ENCODE data around the gene NXPE2.

Gene NXPE2

DNA sequence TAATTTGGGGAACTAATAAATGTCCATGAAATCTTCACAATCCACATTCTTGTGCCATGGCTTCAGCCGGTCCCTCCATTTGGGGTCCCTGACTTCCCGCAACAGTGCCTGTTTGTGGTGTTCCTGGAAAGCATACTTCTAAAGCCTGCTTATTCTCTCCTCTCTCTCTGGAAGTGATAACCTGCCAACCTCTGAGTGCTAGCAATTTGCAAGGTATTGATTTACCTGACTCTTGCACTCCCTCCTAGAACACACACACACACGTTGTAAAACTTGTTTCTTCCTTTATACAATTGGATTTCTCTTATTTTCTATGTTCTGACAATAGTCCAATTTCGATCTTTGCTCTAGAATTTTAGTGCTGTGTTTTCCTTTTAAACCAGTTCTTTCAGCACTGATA lies 58.5 kb downstream of the NXPE2 start:
- ChIA-PET CTCF (no interaction called here), POLR2A (no interaction called here)
- Histone ChIP-seq H3K36me3 (ENCODE audit: control insufficient read depth in 2 of 2, insufficient read depth in 1 of 2, low read length in 2 of 2) (no peaks in the 10 kb centered on the region), H3K4me1 (ENCODE audit: control insufficient read depth, insufficient read depth, low read length) (no peaks in the 10 kb centered on the region), H3K9me3 (ENCODE audit: control insufficient read depth, insufficient read depth, low read depth, low read length) (no peaks in the 10 kb centered on the region), H3K27ac (ENCODE audit: extremely low read depth, low read depth, low read length) (no peak overlapping the region), H3K4me3 (ENCODE audit: low read depth, low read length) (no peak overlapping the region)
- TF ChIP-seq KLF9 (tag by site-specific recombination; IDR thresholded peaks at IDR 0.05; ENCODE audit: low read depth), result no peak

DNA sequence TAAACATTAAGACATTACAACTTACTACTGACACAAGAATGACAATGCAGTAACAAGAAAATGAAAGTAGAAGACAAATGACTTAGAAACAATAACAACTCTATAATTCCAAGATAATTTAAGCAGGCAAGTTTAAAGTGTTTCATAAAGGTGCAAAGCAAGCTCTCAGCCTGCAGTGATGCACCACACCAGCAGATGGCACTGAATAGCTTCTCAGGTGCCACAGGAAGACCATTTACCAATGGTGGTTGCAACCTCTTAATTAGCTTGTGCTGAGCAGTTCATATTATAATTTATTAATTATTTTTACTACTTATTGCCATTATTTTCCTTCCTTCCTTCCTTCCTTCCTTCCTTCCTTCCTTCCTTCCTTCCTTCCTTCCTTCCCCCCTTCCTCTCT lies 60.6 kb downstream of the NXPE2 start:
- Histone ChIP-seq H3K27ac (ENCODE audit: extremely low read depth, low read depth, low read length) (no peak overlapping the region), H3K4me3 (ENCODE audit: low read depth, low read length) (no peak overlapping the region), H3K36me3 (ENCODE audit: control insufficient read depth in 2 of 2, insufficient read depth in 1 of 2, low read length in 2 of 2) (no peaks in the 10 kb centered on the region), H3K9me3 (ENCODE audit: control insufficient read depth, insufficient read depth, low read depth, low read length) (no peaks in the 10 kb centered on the region), H3K4me1 (ENCODE audit: control insufficient read depth, insufficient read depth, low read length) (no peaks in the 10 kb centered on the region)
- CTCF ChIA-PET, result interaction anchor here (0.5 to 1.6 kb wide), 15 partner anchors 8 to 1951 kb away, joined by 3 to 6 read pairs (median 3); no protein-coding TSS in a partner anchor
- TF ChIP-seq, protein P1, sequence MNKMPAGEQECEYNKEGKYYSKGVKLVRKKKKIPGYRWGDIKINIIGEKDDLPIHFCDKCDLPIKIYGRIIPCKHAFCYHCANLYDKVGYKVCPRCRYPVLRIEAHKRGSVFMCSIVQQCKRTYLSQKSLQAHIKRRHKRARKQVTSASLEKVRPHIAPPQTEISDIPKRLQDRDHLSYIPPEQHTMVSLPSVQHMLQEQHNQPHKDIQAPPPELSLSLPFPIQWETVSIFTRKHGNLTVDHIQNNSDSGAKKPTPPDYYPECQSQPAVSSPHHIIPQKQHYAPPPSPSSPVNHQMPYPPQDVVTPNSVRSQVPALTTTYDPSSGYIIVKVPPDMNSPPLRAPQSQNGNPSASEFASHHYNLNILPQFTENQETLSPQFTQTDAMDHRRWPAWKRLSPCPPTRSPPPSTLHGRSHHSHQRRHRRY (tag by site-specific recombination; IDR thresholded peaks at IDR 0.05), result no peak
- peak; percentile 53 for TF ChIP-seq ZNF654 (tag by site-specific recombination; IDR thresholded peaks at IDR 0.05; ENCODE audit: low read depth)
- POLR2A ChIA-PET, result interaction anchor here (0.7 to 0.9 kb wide), 2 partner anchors 226 to 509 kb away, joined by 3 to 4 read pairs; no protein-coding TSS in a partner anchor

DNA sequence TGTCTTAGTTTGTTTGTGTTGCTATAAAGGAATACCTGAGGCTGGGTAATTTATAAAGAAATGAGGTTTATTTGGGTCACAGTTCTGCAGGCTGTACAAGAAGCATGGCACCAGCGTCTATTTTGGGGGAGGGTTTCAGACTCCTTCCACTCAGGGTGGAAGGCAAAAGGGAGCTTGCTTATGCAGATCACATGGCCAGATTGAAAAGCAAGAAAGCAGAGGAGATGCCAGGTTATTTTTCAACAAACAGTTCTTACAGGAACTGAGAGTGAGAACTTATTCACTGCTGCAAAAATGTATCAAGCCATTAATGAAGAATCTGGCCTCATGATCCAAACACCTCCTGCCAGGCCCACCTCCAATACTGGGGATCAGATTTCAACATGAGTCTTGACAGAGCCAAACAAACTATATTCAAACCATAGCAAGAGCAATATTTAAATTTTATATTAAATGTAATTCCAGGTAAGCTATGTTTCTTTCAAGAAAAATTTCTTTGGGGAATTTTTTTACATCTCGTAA lies 66.9 kb downstream of the NXPE2 start:
- no peaks in the 10 kb centered on the region for H3K4me1 ChIP-seq (ENCODE audit: control insufficient read depth, insufficient read depth, low read length)
- no peaks in the 10 kb centered on the region for H3K36me3 ChIP-seq (ENCODE audit: control insufficient read depth in 2 of 2, insufficient read depth in 1 of 2, low read length in 2 of 2)
- H3K4me3 ChIP-seq (ENCODE audit: low read depth, low read length), result no peak overlapping the region
- no peaks in the 10 kb centered on the region for H3K9me3 ChIP-seq (ENCODE audit: control insufficient read depth, insufficient read depth, low read depth, low read length)
- POLR2A ChIA-PET, result no interaction called here
- CTCF ChIA-PET, result interaction anchor here (0.7 to 1.1 kb wide), 3 partner anchors 22 to 419 kb away, joined by 4 to 6 read pairs (median 6); no protein-coding TSS in a partner anchor
- H3K27ac ChIP-seq (ENCODE audit: extremely low read depth, low read depth, low read length), result no peak overlapping the region
- TF ChIP-seq RBAK (tag by site-specific recombination; IDR thresholded peaks at IDR 0.05) (no peak), ZNF664 (tag by site-specific recombination; IDR thresholded peaks at IDR 0.05) (no peak)
- TF ChIP-seq, protein P2, sequence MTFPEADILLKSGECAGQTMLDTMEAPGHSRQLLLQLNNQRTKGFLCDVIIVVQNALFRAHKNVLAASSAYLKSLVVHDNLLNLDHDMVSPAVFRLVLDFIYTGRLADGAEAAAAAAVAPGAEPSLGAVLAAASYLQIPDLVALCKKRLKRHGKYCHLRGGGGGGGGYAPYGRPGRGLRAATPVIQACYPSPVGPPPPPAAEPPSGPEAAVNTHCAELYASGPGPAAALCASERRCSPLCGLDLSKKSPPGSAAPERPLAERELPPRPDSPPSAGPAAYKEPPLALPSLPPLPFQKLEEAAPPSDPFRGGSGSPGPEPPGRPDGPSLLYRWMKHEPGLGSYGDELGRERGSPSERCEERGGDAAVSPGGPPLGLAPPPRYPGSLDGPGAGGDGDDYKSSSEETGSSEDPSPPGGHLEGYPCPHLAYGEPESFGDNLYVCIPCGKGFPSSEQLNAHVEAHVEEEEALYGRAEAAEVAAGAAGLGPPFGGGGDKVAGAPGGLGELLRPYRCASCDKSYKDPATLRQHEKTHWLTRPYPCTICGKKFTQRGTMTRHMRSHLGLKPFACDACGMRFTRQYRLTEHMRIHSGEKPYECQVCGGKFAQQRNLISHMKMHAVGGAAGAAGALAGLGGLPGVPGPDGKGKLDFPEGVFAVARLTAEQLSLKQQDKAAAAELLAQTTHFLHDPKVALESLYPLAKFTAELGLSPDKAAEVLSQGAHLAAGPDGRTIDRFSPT (tag by site-specific recombination; IDR thresholded peaks at IDR 0.05), result no peak
- TF ChIP-seq, protein P3, sequence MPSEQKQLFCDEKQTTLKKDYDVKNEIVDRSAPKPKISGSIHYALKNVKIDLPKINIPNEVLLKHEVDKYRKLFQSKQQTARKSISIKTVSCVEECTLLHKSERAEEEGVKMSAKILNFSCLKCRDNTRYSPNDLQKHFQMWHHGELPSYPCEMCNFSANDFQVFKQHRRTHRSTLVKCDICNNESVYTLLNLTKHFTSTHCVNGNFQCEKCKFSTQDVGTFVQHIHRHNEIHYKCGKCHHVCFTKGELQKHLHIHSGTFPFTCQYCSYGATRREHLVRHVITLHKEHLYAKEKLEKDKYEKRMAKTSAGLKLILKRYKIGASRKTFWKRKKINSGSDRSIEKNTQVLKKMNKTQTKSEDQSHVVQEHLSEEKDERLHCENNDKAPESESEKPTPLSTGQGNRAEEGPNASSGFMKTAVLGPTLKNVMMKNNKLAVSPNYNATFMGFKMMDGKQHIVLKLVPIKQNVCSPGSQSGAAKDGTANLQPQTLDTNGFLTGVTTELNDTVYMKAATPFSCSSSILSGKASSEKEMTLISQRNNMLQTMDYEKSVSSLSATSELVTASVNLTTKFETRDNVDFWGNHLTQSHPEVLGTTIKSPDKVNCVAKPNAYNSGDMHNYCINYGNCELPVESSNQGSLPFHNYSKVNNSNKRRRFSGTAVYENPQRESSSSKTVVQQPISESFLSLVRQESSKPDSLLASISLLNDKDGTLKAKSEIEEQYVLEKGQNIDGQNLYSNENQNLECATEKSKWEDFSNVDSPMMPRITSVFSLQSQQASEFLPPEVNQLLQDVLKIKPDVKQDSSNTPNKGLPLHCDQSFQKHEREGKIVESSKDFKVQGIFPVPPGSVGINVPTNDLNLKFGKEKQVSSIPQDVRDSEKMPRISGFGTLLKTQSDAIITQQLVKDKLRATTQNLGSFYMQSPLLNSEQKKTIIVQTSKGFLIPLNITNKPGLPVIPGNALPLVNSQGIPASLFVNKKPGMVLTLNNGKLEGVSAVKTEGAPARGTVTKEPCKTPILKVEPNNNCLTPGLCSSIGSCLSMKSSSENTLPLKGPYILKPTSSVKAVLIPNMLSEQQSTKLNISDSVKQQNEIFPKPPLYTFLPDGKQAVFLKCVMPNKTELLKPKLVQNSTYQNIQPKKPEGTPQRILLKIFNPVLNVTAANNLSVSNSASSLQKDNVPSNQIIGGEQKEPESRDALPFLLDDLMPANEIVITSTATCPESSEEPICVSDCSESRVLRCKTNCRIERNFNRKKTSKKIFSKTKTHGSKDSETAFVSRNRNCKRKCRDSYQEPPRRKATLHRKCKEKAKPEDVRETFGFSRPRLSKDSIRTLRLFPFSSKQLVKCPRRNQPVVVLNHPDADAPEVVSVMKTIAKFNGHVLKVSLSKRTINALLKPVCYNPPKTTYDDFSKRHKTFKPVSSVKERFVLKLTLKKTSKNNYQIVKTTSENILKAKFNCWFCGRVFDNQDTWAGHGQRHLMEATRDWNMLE (tag by site-specific recombination; conservative IDR thresholded peaks at IDR 0.05; ENCODE audit: low read depth), result no peak

DNA sequence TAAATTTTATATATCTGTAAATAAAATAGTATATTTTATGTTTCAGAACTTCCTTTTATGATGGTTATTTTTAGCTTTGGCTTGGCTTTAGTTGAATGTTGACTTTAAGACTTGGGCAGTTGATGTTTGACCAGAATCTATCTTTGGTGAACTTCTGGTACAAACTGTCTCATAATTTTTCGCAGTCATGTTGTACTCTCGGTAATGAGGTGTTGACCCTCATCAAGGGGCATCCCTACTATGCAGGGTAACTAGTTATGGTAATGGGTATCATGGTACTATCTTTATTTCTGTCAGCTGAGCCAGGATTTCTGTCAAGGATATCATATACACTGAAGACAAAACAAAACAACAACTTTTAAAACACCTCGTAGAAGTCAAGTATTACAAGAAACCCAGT lies 67.7 kb downstream of the NXPE2 start:
- no peaks in the 10 kb centered on the region for H3K4me1 ChIP-seq (ENCODE audit: control insufficient read depth, insufficient read depth, low read length)
- TF ChIP-seq, protein P4, sequence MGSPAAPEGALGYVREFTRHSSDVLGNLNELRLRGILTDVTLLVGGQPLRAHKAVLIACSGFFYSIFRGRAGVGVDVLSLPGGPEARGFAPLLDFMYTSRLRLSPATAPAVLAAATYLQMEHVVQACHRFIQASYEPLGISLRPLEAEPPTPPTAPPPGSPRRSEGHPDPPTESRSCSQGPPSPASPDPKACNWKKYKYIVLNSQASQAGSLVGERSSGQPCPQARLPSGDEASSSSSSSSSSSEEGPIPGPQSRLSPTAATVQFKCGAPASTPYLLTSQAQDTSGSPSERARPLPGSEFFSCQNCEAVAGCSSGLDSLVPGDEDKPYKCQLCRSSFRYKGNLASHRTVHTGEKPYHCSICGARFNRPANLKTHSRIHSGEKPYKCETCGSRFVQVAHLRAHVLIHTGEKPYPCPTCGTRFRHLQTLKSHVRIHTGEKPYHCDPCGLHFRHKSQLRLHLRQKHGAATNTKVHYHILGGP (tag by site-specific recombination; IDR thresholded peaks at IDR 0.05), result no peak
- TF ChIP-seq ZNF132 (tag by site-specific recombination; IDR thresholded peaks at IDR 0.05; ENCODE audit: borderline replicate concordance), result no peak
- TF ChIP-seq ZSCAN30 (tag by site-specific recombination; IDR thresholded peaks at IDR 0.05), result no peak
- TF ChIP-seq, protein P5, sequence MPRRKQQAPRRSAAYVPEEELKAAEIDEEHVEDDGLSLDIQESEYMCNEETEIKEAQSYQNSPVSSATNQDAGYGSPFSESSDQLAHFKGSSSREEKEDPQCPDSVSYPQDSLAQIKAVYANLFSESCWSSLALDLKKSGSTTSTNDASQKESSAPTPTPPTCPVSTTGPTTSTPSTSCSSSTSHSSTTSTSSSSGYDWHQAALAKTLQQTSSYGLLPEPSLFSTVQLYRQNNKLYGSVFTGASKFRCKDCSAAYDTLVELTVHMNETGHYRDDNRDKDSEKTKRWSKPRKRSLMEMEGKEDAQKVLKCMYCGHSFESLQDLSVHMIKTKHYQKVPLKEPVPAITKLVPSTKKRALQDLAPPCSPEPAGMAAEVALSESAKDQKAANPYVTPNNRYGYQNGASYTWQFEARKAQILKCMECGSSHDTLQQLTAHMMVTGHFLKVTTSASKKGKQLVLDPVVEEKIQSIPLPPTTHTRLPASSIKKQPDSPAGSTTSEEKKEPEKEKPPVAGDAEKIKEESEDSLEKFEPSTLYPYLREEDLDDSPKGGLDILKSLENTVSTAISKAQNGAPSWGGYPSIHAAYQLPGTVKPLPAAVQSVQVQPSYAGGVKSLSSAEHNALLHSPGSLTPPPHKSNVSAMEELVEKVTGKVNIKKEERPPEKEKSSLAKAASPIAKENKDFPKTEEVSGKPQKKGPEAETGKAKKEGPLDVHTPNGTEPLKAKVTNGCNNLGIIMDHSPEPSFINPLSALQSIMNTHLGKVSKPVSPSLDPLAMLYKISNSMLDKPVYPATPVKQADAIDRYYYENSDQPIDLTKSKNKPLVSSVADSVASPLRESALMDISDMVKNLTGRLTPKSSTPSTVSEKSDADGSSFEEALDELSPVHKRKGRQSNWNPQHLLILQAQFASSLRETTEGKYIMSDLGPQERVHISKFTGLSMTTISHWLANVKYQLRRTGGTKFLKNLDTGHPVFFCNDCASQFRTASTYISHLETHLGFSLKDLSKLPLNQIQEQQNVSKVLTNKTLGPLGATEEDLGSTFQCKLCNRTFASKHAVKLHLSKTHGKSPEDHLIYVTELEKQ (tag by site-specific recombination; IDR thresholded peaks at IDR 0.05; ENCODE audit: borderline replicate concordance), result no peak
- no peak for TF ChIP-seq ZNF292 (tag by site-specific recombination; IDR thresholded peaks at IDR 0.05; ENCODE audit: borderline replicate concordance, low read depth)
- no peak for TF ChIP-seq ZNF37A (tag by site-specific recombination; IDR thresholded peaks at IDR 0.05)
- H3K4me3 ChIP-seq (ENCODE audit: low read depth, low read length), result no peak overlapping the region
- H3K36me3 ChIP-seq (ENCODE audit: control insufficient read depth in 2 of 2, insufficient read depth in 1 of 2, low read length in 2 of 2), result no peaks in the 10 kb centered on the region
- ChIA-PET CTCF (interaction anchor here (0.9 kb wide), 1 partner anchor 1123 kb away, joined by 3 read pairs; no protein-coding TSS in a partner anchor), POLR2A (no interaction called here)
- H3K27ac ChIP-seq (ENCODE audit: extremely low read depth, low read depth, low read length), result no peak overlapping the region
- no peaks in the 10 kb centered on the region for H3K9me3 ChIP-seq (ENCODE audit: control insufficient read depth, insufficient read depth, low read depth, low read length)

All from HEK293 (cell line).